Muscle of arm (tissue), 14 donors: ENCODE measurements around the gene MIGA1. TPM values are rescaled to one million over a fixed set of nuclear protein-coding genes. Genes with fewer than 3 reads are reported as not detected.
"Not testable (repeated sequence)": the region's sequence is repeated elsewhere in the genome, so short reads cannot be mapped to it uniquely, and the experiment has no call there.

Experiments
- DNase-seq: peaks from one replicate; pipeline ENCODE4 v3.0.0-alpha.2; 2013
- long read RNA-seq, 11 donors: transcript quantifications; one replicate each; lab custom pipeline, GENCODE V29; 2026
- polyA plus RNA-seq, 12 donors: library from polyadenylated mRNA; unstranded; fragments of 120-200 nt; gene quantifications; one replicate each; pipeline ENCODE4 v1.2.1, GENCODE V29; 2013; ENCODE audit not compliant: insufficient read length in 12 of 12

Gene MIGA1, protein sequence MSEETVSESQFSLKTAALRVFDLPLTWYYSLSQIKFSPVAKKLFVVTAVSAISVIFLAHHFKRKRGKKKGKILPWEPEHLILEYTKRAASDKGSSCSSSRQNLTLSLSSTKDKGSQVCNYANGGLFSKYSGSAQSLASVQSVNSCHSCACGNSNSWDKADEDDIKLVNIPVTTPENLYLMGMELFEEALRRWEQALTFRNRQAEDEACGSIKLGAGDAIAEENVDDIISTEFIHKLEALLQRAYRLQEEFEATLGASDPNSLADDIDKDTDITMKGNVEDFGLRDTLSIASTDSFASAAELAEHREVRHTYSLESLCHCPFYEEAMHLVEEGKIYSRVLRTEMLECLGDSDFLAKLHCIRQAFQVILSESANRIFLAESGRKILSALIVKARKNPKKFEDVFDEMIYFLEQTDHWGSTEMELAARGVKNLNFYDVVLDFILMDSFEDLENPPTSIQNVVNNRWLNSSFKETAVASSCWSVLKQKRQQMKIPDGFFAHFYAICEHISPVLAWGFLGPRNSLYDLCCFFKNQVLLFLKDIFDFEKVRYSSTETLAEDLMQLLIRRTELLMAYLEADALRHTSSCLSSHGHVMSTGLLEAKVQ
- 10 to 100 TPM in 11 of 12 donors, 1 to 10 TPM in 1; 9.6 to 86.4 (median 12.9) TPM for polyA plus RNA-seq
- long read RNA-seq, donor 1 = 0 reads
- long read RNA-seq, donor 2, full-length matches to known transcripts = 1 of 1 reads
- long read RNA-seq, donor 2, partial matches to known transcripts = 0 of 1 reads
- long read RNA-seq, donor 2, other reads (novel, unspliced or antisense) = 0 of 1 reads
- long read RNA-seq, donor 3 = 0 reads
- long read RNA-seq, donor 4, full-length matches to known transcripts = 2 of 2 reads
- long read RNA-seq, donor 4, partial matches to known transcripts = 0 of 2 reads
- long read RNA-seq, donor 4, other reads (novel, unspliced or antisense) = 0 of 2 reads
- long read RNA-seq, donor 5, full-length matches to known transcripts = 2 of 2 reads
- long read RNA-seq, donor 5, partial matches to known transcripts = 0 of 2 reads
- long read RNA-seq, donor 5, other reads (novel, unspliced or antisense) = 0 of 2 reads
- long read RNA-seq, donor 6, full-length matches to known transcripts = 2 of 2 reads
- long read RNA-seq, donor 6, partial matches to known transcripts = 0 of 2 reads
- long read RNA-seq, donor 6, other reads (novel, unspliced or antisense) = 0 of 2 reads
- long read RNA-seq, donor 7 = 0 reads
- long read RNA-seq, donor 8, full-length matches to known transcripts = 2 of 2 reads
- long read RNA-seq, donor 8, partial matches to known transcripts = 0 of 2 reads
- long read RNA-seq, donor 8, other reads (novel, unspliced or antisense) = 0 of 2 reads
- long read RNA-seq, donor 9, full-length matches to known transcripts = 1 of 1 reads
- long read RNA-seq, donor 9, partial matches to known transcripts = 0 of 1 reads
- long read RNA-seq, donor 9, other reads (novel, unspliced or antisense) = 0 of 1 reads
- long read RNA-seq, donor 10, full-length matches to known transcripts = 1 of 1 reads
- long read RNA-seq, donor 10, partial matches to known transcripts = 0 of 1 reads
- long read RNA-seq, donor 10, other reads (novel, unspliced or antisense) = 0 of 1 reads
- long read RNA-seq, donor 11, full-length matches to known transcripts = 1 of 1 reads
- long read RNA-seq, donor 11, partial matches to known transcripts = 0 of 1 reads
- long read RNA-seq, donor 11, other reads (novel, unspliced or antisense) = 0 of 1 reads

GRCh38 chr1:77779529-77780281, at the start of gene MIGA1:
TSS of gene MIGA1 (plus strand) at chr1:77779649. CDS start at chr1:77783253, 3,604 bp downstream.
- peak; percentile 93 for DNase-seq

DNA sequence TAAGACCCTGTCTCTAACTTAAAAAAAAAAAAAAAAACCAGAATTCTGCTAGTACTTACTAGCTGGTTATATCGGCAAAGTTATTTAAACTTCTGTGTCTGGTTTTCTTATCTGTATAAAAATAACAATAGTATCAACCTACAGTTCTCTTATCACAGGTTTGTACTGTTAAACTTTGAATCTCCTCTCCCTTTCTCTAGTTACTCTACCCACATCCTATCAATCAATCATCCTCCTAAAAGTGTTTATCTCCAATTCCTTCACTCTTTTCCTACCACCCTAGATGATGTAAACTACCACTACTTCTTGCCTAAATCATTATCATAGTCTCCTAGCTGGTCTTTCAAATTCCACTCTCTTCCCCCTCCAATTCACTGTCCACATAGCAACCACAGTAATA, 47.4 kb upstream of the MIGA1 start:
- DNase-seq = no peak

- no peak for DNase-seq
Measured at GRCh38 chr1:77739235-77739634, 40.2 kb upstream of the MIGA1 start.

- no peak for DNase-seq
Measured at GRCh38 chr1:77741316-77741715, 38.1 kb upstream of the MIGA1 start.

DNA sequence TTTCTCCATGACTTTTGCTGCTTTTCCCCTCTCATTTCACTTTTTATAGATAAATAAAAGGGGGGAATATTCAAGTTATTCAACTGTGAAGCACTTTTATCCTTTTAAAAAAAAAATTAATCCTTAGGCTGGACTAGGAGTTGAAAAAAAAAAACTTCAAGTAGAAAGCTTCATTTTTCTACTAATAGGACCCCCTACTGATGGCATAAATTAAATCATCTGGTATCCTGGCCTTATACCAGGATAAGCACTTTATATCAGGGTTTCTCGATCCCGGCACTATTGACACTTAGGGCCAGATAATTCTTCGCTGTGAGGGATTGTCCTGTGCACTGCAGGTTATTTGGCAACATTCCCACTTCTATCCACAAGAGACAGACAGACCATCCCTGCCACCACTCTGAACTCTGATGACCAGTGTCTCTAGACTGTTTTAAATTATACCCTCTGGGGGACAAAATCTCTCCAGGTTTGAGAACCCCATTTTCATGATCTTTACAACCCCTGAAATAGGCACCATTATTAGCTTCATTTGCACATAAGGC, 37.4 kb upstream of the MIGA1 start:
- DNase-seq = no peak

DNA sequence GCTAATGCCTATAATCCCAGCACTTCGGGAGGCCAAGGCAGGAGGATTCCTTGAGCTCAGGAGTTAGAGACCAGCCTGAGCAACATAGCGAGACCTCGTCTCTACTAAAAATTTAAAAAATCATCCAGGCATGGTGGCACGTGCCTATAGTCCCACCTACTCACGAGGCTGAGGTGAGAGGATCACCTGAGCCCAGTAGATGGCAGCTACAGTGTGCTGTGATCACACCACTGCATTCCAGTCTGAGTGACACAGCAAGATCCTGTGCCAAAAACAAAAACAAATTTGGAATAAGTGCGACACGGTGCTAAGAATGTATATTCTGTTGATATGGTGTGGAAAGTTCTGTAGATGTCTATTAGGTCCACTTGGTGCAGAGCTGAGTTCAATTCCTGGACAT, 34.9 kb upstream of the MIGA1 start:
- DNase-seq = no peak

GRCh38 chr1:77749489-77749888, 30.0 kb upstream of the MIGA1 start:
- DNase-seq = not testable (repeated sequence)

GRCh38 chr1:77756052-77756754, 23.2 kb upstream of the MIGA1 start:
- no peak for DNase-seq

DNA sequence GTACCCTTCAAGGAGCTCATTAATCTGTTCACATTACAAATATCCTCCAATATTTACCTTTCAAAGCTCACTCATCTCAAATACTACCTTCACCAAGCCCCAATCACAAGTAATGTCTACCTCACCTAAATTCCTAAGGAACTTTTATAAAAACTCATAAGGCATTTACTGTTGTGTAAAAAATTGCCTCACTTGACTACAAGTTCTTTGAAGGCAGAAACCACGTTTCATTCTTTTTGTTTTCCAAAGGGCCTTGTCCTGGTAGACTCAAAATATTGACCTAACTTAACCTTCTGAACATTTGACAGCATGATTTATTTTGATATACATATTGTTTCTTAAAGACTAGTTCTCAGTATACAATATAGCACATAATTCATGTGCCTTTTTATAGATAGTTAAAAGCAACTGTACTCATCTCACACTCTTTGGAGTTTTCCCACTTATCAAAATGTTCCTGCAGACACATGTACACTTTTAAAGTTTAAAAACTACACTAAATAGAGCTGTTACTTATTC, 22.3 kb upstream of the MIGA1 start:
- DNase-seq = no peak

DNA sequence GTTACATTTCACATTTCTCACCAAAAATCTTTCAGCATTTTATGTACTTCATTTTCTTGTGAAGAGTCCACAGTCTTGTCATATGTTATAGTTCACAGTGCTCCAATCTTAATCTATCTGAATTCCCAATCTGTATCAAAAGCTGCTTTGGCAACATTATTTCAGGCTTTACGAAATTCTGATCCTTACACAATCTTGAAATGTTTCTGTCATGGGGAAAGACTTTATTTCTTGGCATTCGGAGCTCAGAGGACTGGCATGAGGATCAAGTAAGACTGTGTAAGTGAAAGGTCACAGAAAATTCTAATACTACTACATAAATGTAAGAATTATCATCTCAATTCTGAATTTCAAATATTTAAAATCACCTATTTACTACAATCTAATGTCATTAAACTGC, 21.8 kb upstream of the MIGA1 start:
- no peak for DNase-seq

- peak; percentile 91 for DNase-seq
Measured at GRCh38 chr1:77759071-77760028, 20.1 kb upstream of the MIGA1 start, which contains the start of gene USP33. TSS of gene USP33 (minus strand) at chr1:77759852. CDS start at chr1:77741697, 18,155 bp downstream.

DNA sequence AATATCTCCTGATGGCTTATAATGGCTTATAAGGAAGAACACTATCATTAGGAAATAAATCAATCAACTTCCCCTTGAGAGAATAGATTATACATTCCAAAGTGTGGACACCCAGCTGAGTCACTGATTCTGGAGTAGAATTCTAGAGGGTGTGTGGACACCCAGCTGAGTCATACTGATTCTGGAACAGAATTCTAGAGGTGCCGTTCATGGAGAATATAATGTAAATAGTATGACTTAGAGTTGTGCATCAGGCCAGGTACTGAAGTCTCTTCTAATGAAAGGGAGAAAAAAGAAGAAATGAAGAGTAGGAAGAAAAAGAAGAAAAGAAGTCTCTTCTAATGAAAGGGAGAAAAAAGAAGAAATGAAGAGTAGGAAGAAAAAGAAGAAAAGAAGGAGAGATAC, 17.4 kb upstream of the MIGA1 start:
- no peak for DNase-seq

DNA sequence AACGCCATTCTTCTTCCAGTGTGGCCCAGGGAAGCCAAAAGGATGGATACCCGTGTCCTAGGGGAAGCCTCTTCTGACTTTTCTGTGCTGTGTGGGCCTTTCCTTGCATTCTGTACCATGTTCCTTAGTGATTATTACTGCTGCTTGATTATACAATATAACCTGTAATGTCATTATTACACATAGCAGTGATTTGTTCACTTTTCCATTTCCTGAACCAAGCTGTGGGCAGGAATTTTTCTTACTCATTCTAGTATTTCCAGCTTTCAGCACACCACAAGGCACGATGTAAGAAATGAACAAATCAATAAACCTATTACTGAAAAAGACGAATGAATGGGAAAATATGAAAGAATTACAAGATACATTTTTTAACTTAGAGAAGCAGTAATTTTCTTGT, 11.4 kb upstream of the MIGA1 start:
- no peak for DNase-seq

DNA sequence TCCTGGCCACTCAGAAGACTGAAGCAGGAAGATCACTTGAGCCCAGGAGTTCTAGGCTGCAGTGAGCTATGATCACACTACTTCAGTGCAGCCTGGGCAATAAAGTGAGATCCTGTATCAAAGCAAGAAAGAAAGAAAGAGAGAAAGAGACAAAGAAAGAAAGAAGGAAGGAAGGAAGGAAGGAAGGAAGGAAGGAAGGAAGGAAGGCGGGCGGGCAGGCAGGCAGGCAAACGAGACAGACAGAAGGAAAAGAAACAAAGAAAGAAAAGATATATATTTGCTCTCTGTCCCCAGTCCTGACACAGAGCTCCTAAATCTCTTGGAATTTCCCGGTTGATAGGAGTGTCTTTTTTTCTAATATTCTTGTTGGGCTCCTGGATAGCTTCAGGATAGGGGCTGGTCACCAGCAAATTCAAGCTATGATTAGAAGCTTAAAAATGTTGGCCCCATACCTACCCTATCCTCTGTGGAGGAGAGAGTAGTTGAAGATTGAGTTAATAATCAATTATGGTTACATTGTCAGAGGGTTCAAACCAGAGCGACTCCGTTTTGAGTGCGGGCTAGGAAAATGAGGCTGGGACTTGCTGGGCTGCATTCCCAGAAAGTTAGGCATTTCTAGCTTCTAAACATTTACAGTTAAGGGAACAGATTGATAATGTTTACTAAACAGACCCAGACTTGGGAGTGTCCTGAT, 3.3 kb upstream of the MIGA1 start:
- no peak for DNase-seq

- no peak for DNase-seq
Measured at GRCh38 chr1:77781683-77782082, 2.2 kb downstream of the MIGA1 start.

DNA sequence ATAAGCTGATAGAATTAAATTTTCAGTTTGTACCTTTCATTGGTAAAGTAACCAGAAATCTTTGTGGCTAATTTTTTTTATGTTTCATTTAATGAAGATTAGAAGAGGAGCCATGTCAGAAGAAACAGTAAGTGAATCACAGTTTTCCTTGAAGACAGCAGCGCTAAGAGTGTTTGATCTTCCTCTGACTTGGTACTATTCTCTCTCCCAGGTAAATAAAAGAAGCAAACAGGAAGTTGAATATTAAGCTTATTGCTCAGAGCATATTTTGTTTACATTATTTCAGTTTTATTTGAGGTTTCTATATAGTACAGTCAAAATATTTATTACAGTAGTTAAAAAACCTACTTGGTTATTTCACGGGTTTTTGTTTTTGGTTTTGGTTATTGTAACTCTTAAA, 3.7 kb downstream of the MIGA1 start:
- no peak for DNase-seq
